DMS153 treated with DMSO at 0.1 percent for 48 hours (cell line): ENCODE results near the gene FBP1.
"Not testable (repeated sequence)": the region's sequence is repeated elsewhere in the genome, so short reads cannot be mapped to it uniquely, and the experiment has no call there.

Source experiments
- DNase-seq: peaks from one replicate; lab custom pipeline; 2025; ENCODE audit not compliant: unreplicated experiment; lab: John Stamatoyannopoulos, UW

FBP1 gene

DNA sequence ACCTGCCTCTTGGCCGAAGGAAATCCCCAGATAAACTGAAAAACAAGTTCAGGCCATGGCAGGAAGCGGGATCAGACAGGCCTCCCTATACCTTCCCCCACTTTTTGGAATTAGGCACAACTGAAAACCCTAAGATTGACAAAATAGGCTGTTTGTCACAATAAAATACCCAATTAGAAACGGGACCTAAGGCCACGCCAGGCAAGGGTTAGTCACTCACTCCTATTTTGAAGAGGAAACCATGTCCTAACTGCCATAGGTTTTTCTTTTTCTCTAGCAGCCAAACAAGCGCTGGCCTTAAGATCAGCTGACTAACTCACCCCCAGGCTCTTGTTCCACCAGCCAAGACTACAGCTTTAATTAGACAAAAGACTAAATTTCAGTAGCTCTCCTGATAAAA lies 57.6 kb downstream of the FBP1 start:
- DNase-seq, result no peak

DNA sequence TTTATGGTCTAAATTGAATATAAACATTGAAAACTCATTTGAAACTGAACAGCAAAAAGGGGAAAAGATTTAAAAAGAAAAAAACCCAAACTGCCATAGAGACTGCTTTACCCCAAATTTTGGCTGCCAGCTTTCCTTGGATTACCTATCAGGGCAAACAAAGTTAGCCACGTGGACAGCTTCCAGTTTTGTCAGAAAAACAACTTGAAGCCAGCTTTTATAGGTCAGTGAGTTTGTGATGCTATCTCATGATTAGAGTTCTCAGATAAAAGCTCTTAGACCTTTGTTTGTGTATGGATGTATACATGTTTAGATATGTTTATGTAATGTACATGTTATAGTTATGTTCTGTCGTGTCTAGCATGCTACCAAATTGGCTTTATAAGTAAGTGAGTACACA lies 61.7 kb downstream of the FBP1 start:
- no peak for DNase-seq

DNA sequence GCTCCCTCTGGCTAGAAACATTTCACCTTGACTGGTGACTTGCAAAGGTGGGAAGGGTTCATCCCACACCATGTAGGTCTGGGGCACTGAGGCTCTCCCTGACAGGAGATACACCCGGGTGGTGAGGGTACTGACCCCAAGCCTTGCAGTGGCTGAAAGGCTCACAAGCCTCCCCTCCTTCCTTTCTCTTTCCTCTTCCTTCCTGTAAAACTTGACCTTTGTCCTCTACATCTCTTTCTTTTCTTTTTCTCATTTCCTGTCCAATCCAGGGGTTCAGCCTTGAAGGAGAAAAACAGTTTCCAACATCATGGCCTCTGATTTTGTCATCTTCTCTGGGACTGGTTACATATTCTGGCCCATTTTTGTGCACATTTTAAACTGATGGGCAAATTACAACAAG lies 62.3 kb downstream of the FBP1 start:
- DNase-seq, result no peak

DNA sequence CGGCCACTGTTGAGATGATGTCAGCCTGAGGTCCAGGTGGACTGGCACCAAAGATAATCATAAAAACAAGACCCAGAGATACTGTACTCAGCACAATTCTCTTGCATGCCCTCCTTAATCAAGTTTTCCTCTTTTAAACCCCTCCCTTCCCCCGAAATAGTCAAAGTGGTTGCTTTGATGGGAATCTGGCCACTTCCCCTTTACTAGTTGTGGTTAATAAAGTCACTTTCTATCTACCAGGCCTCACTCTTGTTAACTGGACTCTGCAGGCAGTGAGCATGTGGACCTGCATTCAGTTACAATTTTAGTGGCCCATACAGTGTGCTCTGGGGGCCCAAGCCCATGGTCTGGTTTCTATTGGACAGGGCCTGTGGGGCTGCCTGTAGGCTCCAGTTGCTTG lies 63.2 kb downstream of the FBP1 start:
- no peak for DNase-seq

DNA sequence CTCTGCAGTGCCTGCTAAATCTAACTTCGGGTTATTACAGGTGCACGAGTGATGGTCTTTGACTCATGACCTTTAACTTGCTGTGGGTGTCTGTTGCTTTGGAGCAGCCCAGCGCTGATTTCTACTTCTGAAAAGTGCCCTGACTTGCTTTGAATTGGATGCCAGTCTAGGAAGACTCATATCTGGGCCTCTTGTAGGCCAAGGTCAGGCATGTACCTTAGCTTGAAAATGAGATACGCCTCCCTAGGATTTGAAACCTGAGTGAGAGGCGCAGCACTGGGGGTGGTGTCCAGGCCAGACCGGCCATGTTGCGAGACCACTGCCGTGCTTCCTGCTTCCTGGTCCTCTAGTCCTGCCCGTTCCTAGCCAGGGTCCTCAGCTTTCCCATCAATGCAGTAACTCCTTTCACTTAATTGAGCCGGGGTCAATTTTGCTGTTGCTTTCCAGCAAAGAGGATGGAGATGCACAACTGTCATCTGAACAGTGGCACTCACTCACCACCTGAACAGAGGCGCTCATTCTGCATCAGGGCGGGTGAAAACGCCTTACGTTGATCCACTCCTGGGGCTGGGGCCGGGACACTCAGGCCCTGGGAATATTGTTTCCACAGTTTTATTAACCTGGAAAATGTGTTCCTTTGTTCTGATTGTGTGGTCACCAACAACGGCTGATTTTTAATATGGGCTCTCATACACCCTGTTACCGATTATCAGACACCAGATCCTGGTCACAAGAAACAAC lies 70.2 kb downstream of the FBP1 start:
- no peak for DNase-seq

DNA sequence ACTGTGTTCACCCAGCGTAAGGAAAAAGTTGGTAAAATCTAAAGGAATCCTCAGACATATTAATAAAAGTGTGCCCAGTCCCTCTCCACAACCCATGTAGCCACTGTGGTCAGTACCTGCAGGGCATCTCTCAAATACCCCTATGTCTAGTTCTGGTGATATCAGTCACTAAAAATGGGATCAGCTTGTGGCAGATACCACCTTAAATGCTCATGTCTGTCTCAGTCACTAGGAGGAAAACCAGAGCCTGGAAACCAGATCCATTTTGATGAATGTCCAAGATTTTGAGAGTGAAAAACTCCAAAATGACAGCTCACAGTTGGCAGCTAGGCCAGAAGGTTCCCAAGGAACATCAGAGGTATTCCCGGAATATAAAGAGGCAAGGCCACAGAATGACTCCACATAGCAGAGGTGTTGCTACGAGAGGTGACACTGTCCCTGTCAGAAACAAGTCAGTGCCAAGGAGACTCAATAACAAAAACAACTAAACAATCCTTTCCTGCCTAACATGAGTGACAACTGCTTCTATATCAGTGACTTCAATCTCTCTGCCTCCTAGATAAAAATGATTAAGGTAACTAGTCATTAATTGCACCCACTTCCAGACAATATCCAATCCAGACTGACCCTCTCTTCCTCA lies 70.9 kb downstream of the FBP1 start:
- DNase-seq, result no peak

DNA sequence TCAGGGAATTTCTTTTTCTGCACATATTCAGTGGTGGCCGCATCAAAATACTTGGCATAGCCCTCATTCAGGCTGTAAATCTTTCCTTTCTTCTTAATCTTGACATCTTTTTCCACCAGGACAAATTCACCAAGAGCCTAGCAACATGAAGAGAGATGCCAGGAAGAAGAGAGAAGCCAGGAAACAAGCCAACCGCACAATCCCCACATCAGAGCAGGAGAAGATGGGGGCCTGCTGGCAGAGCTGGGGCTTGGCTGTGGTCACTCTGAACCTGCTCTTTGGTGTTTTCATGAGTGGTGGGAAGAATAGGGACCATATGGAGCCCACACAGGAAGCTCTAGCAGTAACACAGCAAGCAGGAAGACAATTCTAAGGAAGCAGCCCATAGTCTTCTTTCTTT lies 72.0 kb downstream of the FBP1 start:
- no peak for DNase-seq

DNA sequence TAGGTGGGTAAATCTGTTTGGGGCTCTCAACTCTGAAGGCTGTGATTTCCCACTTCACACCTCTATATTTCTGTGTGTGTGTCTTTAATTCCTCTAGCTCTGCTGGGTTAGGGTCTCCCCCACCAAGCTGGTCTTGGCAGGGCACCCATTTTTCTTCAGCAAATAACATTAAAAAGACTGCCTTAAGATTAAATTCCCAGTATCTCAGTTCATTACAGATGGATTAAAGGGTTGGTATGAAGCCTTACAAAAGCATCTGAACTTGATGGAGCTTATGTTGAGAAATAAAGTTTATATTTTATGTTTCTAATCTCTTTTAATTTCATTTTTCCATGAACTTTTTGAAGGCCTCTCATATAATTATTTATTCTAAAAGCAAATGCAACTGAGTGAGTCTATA lies 72.8 kb downstream of the FBP1 start:
- DNase-seq, result no peak

DNA sequence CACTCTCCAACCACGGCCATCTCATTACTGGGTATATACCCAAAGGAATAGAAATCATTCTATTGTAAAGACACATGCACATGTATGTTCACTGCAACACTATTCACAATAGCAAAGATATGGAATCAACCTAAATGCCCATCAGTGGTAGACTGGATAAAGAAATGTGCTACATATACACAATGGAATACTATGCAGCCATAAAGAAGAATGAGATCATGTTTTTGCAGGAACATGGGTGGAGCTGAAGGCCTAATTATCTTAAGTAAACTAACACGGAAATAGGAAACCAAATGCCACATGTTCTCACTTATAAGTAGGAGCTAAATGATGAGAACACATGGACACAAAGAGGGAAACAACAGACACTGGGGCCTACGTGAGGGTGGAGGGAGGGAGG lies 75.0 kb downstream of the FBP1 start:
- DNase-seq, result not testable (repeated sequence)

DNA sequence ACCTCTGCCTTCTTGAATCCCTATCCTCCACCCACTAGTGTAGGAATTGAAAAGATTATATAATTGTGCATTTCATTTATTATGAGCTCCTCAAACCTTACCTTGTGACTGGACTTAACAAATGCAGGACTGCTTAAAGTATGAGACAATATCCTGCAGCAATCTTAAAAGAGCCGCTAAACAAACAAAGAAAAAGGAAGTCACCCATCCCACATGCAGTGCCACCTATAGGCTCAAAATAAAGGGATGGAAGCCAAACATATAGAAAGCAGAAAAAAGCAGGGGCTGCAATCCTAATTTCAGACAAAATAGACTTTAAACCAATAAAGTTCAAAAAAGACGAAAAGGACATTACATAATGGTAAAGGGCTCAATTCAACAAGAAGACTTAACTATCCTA lies 75.8 kb downstream of the FBP1 start:
- no peak for DNase-seq

DNA sequence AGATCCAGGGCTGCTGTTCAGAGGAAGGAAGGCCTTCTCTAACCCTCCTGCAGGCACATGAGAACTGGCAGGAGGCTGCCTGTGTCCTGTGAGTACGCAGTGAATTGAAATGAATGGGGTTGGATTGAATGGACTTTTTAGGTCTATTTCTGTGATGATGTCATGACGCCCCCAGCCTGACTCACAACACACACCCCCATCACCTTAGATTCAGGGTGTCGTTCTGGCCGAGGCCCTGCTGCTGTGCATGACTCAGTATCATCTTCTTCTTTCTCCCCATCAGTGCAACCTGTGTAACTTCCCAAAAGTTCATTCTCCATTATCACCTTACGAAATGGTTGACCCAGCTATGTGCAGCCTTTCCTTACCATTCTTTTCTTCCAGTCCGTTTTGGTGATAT lies 79.1 kb downstream of the FBP1 start:
- DNase-seq, result no peak

DNA sequence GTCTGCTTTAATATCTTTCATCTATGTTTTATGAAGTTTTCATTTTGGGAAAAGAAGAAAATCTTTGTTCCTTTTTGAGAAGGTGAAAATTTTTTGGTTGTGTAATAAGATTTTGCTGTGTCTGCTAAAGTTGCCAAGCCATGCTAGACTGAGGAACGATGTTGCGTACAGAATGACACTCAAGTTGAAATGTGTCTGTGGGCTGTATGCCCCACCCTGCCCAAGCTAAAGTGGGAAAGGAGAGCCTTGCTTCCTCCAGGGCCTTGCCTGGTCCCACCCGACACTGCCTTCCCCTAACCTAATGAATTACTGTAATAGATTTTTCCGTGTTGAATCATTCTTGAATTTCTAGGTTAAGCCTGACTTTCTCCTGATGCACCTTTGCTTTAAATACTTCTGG lies 81.9 kb downstream of the FBP1 start:
- DNase-seq, result no peak

DNA sequence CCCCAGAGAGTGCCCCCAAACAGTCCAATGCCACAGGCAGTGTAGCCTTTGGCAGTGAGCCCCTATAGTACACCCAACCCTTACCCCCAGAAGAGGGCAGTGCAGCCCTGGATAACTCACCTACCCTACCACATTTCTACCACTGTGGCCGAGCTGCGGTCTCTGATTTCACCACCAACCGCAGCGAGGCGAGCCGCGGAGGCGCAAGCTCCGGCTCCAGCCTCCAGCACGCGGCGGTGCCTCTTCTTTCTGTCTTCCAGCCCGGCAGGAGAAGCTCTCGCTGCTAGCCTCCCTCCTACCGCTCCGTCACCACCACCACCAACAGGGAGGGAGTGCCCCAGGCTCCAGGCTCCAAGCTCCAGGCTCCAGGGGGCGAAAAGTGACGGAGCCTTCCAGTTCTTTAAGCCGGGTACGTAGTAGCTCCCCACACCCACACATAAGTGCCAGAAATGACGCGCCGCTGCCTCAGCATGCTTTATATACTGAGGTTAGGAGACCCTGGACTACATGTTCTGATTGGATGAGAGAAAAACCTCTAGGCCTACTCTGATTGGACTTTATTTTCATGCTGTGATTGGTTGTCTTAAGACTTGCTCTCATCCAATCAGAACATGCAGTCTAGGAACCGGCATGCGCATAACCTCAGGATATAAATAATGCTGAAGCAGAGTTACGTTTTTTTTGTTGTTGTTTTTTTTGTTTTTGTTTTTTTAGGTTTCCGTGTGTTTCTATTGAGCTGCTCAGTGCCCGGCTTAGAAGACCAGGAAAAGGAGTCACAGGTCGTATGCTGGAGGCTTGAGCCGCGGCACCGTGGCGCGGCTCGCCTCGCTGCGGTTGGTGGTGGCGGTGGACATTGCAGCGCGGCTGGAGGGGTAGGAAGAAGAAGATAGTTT lies 84.6 kb downstream of the FBP1 start, which contains the start of gene PCAT7:
TSS of gene PCAT7 (plus strand) at position 645 of the 893 bp plus-strand sequence.
- DNase-seq, result no peak

DNA sequence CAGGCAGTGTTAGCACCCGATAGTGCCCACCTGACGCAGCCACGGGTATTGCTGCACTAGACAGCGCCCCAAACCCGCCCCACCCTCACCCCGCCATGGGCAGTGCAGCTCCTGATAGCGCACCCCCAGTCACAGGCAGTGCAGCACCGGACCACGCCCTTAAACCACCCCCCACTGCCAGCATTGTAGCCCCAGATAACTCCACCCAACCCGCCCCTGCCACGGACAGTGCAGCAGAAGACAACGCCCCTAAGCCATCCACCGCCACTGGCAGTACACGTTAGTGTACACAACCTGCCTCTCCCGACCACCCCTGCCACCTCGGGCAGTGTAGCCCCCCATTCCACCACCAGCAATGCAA lies 85.3 kb downstream of the FBP1 start:
- no peak for DNase-seq
